IPS-18a (cell line): Measurements from ENCODE around the gene TM7SF3.
"Not testable (repeated sequence)": the region's sequence is repeated elsewhere in the genome, so short reads cannot be mapped to it uniquely, and the experiment has no call there.

Source experiments
- H3K27ac ChIP-seq: one replicate; pipeline ENCODE4 v1.5.1; 2013; ENCODE audit warnings: low read length
- H3K27me3 ChIP-seq: one replicate; pipeline ENCODE4 v1.6.1; 2013; ENCODE audit warnings: mild to moderate bottlenecking, low read length; ENCODE audit not compliant: control insufficient read depth, insufficient read depth
- H3K36me3 ChIP-seq: one replicate; pipeline ENCODE4 v1.6.1; 2013; ENCODE audit warnings: low read depth, low read length; ENCODE audit not compliant: control insufficient read depth
- H3K4me1 ChIP-seq: one replicate; pipeline ENCODE4 v1.6.1; 2013; ENCODE audit warnings: low read depth, low read length; ENCODE audit not compliant: control insufficient read depth
- H3K4me3 ChIP-seq: one replicate; pipeline ENCODE4 v1.5.1; 2013; ENCODE audit warnings: low read length
- H3K9ac ChIP-seq: one replicate; pipeline ENCODE4 v1.6.1; 2013; ENCODE audit warnings: mild to moderate bottlenecking, low read length, moderate library complexity
- H3K9me3 ChIP-seq: one replicate; pipeline ENCODE4 v1.6.1; 2013; ENCODE audit warnings: low read depth, low read length; ENCODE audit not compliant: control insufficient read depth

TM7SF3 gene, protein sequence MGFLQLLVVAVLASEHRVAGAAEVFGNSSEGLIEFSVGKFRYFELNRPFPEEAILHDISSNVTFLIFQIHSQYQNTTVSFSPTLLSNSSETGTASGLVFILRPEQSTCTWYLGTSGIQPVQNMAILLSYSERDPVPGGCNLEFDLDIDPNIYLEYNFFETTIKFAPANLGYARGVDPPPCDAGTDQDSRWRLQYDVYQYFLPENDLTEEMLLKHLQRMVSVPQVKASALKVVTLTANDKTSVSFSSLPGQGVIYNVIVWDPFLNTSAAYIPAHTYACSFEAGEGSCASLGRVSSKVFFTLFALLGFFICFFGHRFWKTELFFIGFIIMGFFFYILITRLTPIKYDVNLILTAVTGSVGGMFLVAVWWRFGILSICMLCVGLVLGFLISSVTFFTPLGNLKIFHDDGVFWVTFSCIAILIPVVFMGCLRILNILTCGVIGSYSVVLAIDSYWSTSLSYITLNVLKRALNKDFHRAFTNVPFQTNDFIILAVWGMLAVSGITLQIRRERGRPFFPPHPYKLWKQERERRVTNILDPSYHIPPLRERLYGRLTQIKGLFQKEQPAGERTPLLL

DNA sequence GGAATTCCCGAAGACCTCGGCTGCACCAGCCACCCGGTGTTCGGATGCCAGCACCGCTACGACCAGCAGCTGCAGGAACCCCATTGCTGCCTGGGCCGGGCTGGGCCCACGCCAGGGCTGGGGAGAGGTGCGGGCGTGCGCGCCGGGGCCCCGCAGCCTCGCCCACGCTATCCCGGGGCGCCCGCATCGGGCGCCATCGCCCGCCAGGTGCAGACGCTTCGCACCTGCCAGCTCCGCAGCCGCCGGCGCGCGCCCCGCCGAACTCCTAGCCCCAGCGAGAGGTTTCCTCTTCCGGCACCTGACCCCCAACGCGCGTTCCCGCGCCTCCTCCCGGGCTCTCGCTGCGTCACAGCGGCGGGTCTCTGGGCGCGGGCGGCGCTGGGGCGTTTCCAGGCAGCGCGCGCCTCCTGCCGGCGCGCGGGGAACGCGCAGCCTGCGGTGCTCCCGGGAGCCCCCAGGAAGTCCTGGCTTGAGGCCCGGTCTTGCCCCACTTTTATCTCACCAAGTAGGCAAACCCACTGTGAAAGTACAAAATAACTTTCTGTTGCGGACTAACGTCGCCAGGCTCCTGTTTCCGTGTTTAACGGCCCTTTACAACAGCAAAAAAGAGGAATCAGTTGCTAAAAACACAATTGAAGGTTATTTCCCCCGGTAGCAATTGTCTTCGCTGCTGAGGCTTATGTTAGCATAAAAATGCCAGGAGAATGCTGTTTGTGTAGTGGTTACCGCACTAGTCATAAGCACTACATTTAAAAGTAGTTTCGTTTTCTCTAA is at the start of gene TM7SF3:
TSS of gene TM7SF3 (minus strand) at position 300 of the 774 bp plus-strand sequence. CDS start at position 84, 216 bp downstream.
- Histone ChIP-seq H3K4me1 (peaks cover 14% of the 10 kb centered on the region), H3K9ac (peak within 1 kb of the TSS; percentile 73), H3K36me3 (no peaks in the 10 kb centered on the region), H3K27me3 (no peaks in the 10 kb centered on the region), H3K4me3 (peak within 1 kb of the TSS; percentile 91), H3K27ac (no peak within 1 kb of the TSS), H3K9me3 (no peaks in the 10 kb centered on the region)

- H3K9me3 ChIP-seq = no peaks in the 10 kb centered on the region
- H3K4me1 ChIP-seq = no peaks in the 10 kb centered on the region
- no peak overlapping the region for H3K9ac ChIP-seq
- no peaks in the 10 kb centered on the region for H3K36me3 ChIP-seq
- no peaks in the 10 kb centered on the region for H3K27me3 ChIP-seq
- H3K27ac ChIP-seq = no peak overlapping the region
- no peak overlapping the region for H3K4me3 ChIP-seq
Observed at GRCh38 chr12:27063250-27063851, 49.2 kb upstream of the TM7SF3 start.

GRCh38 chr12:27061317-27061716 is 47.1 kb upstream of the TM7SF3 start:
- Histone ChIP-seq H3K27me3 (no peaks in the 10 kb centered on the region), H3K27ac (no peak overlapping the region), H3K4me3 (no peak overlapping the region), H3K36me3 (no peaks in the 10 kb centered on the region), H3K4me1 (no peaks in the 10 kb centered on the region), H3K9ac (no peak overlapping the region), H3K9me3 (no peaks in the 10 kb centered on the region)

DNA sequence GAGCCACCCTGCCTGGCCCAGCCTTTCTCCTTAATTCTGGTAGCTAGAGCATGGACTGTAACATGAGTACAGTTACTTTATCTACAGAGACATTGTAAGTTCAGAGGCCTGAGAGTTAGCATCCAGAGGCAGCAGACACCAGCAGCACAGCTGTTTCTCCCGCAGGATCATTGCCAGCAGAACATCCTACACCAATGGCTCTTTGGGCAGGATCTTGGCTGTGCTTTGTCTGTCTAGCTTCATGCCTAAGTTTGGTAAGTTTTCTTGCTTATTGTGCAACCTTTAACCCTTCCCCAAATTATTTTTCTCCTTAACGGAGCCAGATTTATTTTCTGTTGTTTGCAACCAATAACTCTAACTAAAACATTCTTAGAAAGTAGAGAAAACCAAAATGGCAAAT is 46.6 kb upstream of the TM7SF3 start:
- H3K4me1 ChIP-seq = no peaks in the 10 kb centered on the region
- H3K27ac ChIP-seq = no peak overlapping the region
- H3K9me3 ChIP-seq = no peaks in the 10 kb centered on the region
- H3K36me3 ChIP-seq = no peaks in the 10 kb centered on the region
- H3K27me3 ChIP-seq = no peaks in the 10 kb centered on the region
- no peak overlapping the region for H3K4me3 ChIP-seq
- H3K9ac ChIP-seq = no peak overlapping the region

GRCh38 chr12:27057543-27057942 is 43.4 kb upstream of the TM7SF3 start:
- H3K4me1 ChIP-seq = no peaks in the 10 kb centered on the region
- H3K9me3 ChIP-seq = no peaks in the 10 kb centered on the region
- H3K27ac ChIP-seq = no peak overlapping the region
- no peak overlapping the region for H3K4me3 ChIP-seq
- no peak overlapping the region for H3K9ac ChIP-seq
- H3K27me3 ChIP-seq = no peaks in the 10 kb centered on the region
- H3K36me3 ChIP-seq = no peaks in the 10 kb centered on the region

DNA sequence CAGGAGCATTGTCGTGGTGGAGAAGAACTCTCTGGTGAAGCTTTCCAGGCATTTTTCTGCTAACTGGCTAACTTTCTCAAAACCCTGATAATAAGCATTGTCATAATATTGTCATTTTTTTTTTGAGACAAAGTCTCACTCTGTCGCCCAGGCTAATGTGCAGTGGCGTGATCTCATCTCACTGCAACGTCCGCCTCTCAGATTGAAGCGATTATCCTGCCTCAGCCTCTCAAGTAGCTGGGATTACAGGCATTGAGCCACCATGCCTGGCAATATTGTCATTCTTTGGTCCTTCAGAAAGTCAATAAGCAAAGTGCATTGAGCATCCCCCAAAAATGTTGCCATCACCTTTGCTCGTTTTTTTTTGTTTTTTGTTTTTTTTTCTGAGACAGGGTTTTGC is 41.8 kb upstream of the TM7SF3 start:
- H3K9ac ChIP-seq = no peak overlapping the region
- no peaks in the 10 kb centered on the region for H3K27me3 ChIP-seq
- H3K4me1 ChIP-seq = no peaks in the 10 kb centered on the region
- no peak overlapping the region for H3K4me3 ChIP-seq
- no peaks in the 10 kb centered on the region for H3K36me3 ChIP-seq
- H3K9me3 ChIP-seq = no peaks in the 10 kb centered on the region
- no peak overlapping the region for H3K27ac ChIP-seq

DNA sequence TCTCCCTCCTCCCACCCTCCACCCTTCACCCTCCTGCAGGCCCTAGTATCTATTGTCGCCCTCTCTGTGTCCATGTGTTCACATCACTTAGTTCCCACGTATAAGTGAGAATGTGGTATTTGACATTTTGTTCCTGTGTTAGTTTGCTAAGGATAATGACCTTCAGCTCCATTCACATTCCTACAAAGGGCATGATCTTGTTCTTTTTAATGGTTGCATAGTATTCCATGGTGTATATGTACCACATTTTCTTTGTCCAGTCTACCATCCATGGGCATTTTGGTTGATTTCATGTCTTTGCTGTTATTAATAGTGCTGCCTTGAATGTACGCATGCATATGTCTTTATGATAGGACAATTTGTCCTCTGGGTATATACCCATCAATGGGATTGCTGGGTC is 38.6 kb upstream of the TM7SF3 start:
- no peak overlapping the region for H3K27ac ChIP-seq

DNA sequence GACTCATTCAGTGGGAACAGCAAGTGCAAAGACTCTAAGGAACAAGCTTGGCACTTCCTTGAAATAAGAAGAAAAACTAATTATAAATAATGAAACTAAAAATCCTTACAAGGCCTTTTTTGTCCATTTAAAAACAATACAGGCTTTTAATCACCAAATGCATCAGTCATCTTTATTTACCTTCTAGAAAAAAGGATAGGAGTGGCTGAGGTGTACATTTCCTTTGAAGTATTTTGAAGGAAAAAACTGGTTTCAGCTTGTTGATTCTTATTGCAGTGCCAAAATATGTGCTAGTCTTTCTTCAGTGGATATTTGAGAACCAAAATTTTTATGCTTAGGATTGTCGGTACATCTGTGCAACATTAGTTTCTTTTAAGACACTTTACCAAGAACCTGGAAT is 38.0 kb upstream of the TM7SF3 start:
- Histone ChIP-seq H3K4me1 (no peaks in the 10 kb centered on the region), H3K36me3 (no peaks in the 10 kb centered on the region), H3K9ac (no peak overlapping the region), H3K9me3 (no peaks in the 10 kb centered on the region), H3K27ac (no peak overlapping the region), H3K4me3 (no peak overlapping the region), H3K27me3 (no peaks in the 10 kb centered on the region)

More for the DNA sequence above, 38.6 kb upstream of the TM7SF3 start:
- H3K9me3 ChIP-seq = no peaks in the 10 kb centered on the region
- no peaks in the 10 kb centered on the region for H3K36me3 ChIP-seq
- no peaks in the 10 kb centered on the region for H3K4me1 ChIP-seq
- no peak overlapping the region for H3K4me3 ChIP-seq
- no peak overlapping the region for H3K9ac ChIP-seq
- H3K27me3 ChIP-seq = no peaks in the 10 kb centered on the region

GRCh38 chr12:27048822-27049752 is 34.9 kb upstream of the TM7SF3 start:
- no peak overlapping the region for H3K9ac ChIP-seq
- H3K27ac ChIP-seq = no peak overlapping the region
- H3K9me3 ChIP-seq = no peaks in the 10 kb centered on the region
- no peaks in the 10 kb centered on the region for H3K36me3 ChIP-seq
- no peaks in the 10 kb centered on the region for H3K27me3 ChIP-seq
- H3K4me3 ChIP-seq = no peak overlapping the region
- no peaks in the 10 kb centered on the region for H3K4me1 ChIP-seq

- not testable (repeated sequence) for H3K27me3 ChIP-seq, H3K9me3 ChIP-seq, H3K9ac ChIP-seq, H3K36me3 ChIP-seq, H3K4me3 ChIP-seq, H3K4me1 ChIP-seq, H3K27ac ChIP-seq
Observed at GRCh38 chr12:27042018-27042417, 27.8 kb upstream of the TM7SF3 start.

DNA sequence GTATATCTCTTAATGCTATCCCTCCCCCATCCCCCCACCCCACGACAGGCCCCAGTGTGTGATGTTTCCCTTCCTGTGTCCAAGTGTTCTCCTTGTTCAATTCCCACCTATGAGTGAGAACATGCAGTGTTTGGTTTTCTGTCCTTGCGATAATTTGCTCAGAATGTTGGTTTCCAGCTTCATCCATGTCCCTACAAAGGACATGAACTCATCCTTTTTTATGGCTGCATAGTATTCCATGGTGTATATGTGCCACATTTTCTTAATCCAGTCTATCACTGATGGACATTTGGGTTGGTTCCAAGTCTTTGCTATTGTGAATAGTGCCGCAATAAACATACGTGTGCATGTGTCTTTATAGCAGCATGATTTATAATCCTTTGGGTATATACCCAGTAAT is 26.5 kb upstream of the TM7SF3 start:
- not testable (repeated sequence) for H3K27me3 ChIP-seq, H3K27ac ChIP-seq, H3K9me3 ChIP-seq, H3K4me1 ChIP-seq, H3K4me3 ChIP-seq, H3K9ac ChIP-seq, H3K36me3 ChIP-seq
